GM18526 (cell line): ENCODE results near the gene MED19.
A peak's percentile ranks its signal among the peaks of the same experiment; 100 is the strongest.

Experiments used
- POLR2A ChIP-seq: IDR thresholded peaks from 3 replicates; pipeline ENCODE4 v1.6.1; 2011; ENCODE audit not compliant: insufficient read length; ENCODE audit errors: extremely low read depth

Gene MED19, protein sequence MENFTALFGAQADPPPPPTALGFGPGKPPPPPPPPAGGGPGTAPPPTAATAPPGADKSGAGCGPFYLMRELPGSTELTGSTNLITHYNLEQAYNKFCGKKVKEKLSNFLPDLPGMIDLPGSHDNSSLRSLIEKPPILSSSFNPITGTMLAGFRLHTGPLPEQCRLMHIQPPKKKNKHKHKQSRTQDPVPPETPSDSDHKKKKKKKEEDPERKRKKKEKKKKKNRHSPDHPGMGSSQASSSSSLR

DNA sequence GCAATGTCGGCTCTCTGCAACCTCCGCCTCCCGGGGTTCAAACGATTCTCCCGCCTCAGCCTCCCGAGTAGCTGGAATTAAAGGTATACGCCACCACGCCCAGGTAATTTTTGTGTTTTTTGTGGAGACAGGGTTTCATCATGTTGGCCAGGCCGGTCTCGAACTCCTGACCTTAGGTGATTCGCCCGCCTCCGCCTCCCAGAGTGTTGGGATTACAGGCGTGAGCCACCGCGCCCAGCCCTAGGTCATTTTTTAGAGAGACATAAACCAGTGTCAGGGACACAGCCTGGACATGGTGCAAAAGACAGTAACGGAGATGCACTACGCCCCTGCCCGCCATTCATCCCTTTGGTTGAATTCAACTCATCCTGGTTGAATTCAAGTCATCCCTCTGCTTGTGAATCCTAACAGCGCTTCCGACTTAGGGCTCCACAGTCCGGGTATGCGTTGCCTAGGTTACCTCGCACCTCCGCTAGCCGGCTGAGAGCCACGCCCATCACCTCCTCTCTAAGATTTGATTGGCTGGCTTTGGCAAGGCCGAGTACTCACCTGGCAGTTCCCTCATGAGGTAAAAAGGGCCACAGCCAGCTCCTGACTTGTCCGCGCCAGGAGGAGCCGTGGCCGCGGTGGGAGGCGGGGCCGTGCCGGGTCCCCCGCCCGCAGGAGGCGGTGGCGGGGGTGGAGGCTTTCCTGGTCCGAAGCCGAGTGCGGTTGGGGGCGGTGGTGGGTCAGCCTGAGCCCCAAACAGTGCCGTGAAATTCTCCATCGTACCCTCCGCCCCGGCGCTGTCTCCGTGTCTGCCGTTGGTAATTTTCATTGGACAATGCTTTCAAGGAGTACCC, at the start of gene MED19:
Gene MED19, minus strand, starts transcription at position 802 of the 842 bp plus-strand sequence. Its CDS starts 36 bp downstream, at position 766.
- peak; percentile 17 for TF ChIP-seq POLR2A

DNA sequence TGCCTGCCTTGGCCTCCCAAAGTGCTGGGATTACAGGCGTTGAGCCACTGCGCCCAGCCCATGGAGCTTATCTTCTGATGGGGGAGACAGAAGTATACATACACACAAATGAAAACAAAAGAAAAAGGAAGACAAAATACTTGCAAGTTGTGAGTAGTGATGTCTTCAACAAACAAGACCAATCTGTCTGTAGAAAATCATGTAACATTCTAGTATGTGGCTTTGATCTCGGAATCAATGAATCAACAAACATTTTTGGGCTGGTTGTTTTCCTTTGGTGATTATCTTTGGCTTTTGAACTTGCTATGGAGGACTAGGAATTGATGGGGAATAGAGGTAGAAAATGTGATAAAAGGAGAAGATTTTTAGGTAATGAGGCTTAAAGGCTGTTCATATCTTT, 46.2 kb upstream of the MED19 start:
- TF ChIP-seq POLR2A: no peak

DNA sequence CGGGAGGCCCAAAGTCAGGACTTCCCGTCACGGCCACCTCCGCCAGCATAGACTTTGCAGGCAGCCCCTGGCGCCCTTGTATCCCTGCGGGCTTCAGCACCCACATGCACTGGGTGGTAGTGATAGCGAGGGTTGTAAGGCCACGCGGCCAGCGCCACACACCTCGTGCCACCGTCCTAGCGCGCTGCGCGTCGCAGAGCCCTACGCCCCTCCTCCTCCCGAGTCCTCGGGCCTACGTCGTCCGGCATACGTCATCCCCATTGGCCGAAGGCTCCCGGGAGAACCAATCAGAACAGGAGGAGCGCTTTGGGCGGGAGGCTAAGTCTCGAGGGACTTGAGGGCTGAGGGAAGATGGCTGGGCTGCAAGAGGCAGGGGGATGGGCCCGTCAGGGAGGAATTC, 40.9 kb upstream of the MED19 start:
- TF ChIP-seq POLR2A: no peak

DNA sequence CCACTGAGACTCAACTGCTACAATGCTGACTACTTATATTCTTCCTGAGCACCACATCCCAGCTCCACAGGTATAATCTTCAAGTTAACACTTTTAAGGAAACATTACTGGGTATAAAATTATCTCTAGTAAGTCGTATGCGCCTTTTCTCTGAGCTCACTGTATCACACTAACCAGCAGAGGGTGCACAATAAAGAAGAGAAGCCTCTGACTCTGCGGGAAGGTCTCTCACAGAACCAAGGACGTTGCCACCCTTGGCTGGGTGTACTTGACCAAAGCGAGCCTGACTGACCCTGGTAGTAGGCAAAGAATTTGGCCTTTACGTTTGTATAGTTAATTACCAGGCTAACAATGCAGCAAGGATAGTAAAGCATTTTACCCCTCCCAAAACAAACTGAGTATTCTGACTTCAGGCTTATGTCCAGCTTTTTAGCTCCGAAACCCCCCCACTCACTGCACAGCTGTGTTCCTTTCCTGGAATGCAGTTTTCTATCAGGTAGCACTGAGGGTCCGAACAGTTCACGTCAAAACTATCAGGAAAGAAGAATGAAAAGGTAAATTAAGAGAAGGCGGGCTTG, 39.8 kb upstream of the MED19 start, which contains the start of gene BTBD18:
Gene BTBD18, minus strand, starts transcription at position 144 of the 578 bp plus-strand sequence. CDS start 631 bp downstream, outside the sequence.
- no peak for TF ChIP-seq POLR2A

DNA sequence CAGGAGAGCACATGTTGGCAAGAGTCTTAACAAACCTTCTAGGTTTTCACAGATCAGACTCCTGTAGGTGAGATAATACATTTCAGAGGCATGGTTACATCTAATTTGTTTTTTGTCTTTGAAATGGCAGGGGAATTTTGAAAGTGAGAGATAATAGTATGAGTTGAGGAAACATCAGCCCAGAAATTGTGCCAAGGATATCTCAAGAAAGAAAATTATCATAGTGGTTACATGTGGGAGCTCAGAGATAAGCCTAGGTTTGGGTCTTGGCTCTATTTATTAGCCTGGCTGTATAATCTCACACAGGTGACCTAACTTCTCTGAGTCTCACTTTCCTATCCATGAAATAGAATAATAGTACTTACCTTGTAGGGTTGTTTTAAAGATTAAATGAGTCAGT, 39.2 kb upstream of the MED19 start:
- no peak for TF ChIP-seq POLR2A

DNA sequence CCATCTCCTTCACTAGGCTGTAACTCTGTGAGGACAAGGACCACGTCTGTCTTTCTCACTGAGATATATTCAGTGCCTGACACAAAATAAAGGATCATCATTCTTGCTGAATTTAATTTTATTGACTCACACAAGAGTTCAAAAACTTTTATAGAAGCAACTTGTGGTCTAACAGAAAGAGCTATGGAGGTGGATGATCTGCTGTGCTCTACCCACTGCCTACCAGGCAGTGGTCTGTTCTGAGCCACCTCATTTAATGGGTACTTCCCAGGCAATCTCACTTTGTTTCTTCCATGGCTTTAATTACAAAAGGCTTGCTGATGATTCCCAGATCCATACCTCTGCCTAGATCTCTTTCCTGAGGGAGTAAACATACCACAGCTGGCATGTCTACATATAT, 34.9 kb upstream of the MED19 start:
- TF ChIP-seq POLR2A: no peak

DNA sequence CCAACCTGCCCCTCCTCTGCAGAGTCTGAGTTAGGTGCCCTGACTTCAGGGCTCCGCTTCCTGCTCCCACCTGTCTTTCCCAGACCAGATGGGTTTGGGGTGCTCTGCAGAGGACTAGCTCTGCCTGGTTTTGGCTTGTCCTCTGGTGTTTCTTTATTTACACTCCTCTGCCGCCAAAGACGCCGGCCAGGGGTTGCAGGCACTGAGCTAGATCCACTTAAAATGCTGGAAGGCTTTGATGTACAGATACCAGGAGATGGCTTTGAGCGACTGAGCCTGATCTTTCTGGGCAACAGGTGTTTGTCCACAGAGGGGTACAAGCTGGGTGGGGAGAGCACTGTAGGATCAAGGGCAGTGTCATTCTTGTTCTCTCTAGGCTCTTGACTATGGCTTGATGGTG, 33.2 kb upstream of the MED19 start:
- no peak for TF ChIP-seq POLR2A

DNA sequence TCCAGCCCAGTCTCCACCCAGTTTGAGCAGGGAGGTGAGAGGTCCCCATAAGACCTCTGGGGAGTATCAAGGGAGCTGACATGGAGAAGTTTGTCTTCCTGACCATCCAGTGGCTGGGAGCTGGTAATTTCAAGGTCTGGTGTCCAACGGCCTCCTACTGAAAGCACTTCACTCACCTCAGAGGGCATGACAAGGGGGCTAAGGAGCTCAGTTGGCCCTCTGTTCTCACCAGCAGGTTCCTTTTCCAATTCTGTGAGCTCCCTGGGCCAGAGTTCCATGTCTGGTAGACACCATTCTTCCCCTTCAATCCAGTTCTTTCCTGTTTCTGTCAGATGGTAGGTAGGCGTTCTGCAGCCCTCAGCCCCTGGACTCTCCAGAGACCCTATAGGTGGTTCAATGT, 32.3 kb upstream of the MED19 start:
- TF ChIP-seq POLR2A: peak; percentile 12

DNA sequence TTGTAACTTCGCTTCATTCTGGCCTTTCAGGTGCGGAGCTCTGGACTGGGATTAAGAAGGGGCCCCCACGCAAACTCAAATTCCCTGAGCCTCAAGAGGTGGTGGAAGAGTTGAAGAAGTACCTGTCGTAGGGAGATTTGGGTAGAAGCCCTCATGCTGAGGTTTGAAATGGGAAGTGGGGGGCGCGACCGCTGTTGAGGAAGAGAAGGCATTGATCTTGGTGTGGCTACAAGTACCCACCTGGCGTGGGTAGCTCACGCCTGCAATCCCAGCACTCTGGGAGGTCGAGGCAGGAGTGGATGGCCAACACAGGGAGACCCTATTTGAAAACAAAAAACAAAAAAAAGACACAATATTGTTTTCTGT, 30.1 kb upstream of the MED19 start:
- no peak for TF ChIP-seq POLR2A

DNA sequence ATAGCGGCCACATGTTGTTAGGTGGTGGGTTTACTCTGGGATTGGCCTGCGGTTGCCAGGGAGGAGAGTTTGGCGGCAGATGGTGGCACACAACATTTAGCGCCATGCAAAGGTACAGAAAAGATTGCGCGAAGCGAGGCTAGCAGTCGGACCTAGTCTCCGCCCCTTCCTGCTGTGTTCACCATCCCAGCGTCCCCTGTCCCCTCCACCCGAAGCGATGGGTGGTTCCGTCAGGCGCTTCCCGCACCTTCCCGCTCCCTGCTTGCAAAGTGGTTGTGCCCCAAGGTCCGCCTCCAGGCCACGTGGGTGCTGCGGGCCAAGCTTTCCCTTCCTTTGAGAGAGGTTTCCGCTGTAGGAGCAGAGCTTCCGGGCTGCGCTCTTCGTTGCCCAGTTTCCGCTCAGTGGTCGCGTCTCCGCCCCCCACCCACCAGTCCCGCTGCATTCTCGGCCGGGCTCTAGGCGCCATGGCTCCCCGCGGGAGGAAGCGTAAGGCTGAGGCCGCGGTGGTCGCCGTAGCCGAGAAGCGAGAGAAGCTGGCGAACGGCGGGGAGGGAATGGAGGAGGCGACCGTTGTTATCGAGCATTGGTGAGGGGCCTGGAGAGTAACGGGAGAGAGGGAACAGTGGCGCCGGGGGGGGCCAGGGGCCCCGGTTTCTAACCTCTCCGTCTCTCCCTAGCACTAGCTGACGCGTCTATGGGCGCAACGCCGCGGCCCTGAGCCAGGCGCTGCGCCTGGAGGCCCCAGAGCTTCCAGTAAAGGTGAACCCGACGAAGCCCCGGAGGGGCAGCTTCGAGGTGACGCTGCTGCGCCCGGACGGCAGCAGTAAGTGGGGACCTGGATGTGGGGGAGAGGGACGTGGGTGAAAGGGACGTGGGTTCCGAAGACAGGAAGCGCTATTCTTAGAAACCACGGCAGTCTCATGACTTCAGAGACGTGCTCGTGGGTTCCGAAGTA, 29.4 kb upstream of the MED19 start, which contains the start of gene SELENOH:
Gene SELENOH, plus strand, starts transcription at position 360 of the 955 bp plus-strand sequence. Its CDS starts 105 bp downstream, at position 465.
- TF ChIP-seq POLR2A: peak; percentile 88

DNA sequence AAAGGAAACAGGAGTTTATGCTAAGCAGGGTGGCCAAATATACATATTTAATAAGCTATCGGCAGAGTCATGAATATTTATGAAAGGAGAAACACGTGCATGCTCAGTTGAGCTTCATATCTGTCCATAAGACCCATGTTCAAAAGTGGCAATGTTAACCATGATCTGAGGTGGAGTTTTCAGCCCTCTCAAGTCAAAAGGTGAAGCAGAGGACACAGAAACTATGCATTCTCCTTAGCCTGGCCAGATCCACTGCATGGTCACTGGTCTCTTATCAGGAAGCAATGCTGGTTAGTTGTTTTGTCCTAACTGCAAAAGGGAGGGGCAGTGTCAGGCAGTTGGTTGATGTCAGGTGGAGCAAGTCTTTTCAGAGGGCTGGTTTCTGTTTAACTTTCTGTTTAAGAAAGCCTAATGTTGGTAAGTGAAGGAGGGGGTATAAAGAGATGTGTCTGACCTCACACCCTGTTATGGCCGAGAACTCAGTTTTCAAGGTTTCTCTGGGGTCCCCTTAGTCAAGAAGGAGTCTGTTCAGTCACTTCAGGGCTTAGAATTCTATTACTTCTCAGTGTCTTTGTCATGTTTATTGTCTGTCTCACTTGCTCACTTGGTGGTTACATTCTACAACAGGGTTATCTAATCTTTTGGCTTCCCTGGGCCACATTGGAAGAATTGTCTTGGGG, 23.7 kb upstream of the MED19 start:
- TF ChIP-seq POLR2A: no peak

DNA sequence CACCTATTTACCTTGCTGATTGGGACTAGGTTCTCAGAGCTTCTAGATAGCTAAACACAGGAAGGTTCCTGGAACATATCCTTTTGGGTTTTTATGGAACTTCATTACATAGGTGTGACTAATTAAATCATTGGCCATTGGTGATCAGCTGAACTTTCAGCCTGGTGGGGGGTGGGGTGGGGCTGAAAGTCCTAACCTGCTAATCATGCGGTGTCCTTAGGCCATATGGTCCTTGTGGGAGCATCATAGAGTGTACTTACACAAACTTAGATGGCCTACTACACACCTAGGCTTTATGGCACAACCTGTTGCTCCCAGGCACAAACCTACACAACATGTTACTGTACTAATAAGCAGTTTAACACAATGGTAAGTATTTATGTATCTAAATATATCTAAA, 20.6 kb upstream of the MED19 start:
- no peak for TF ChIP-seq POLR2A

DNA sequence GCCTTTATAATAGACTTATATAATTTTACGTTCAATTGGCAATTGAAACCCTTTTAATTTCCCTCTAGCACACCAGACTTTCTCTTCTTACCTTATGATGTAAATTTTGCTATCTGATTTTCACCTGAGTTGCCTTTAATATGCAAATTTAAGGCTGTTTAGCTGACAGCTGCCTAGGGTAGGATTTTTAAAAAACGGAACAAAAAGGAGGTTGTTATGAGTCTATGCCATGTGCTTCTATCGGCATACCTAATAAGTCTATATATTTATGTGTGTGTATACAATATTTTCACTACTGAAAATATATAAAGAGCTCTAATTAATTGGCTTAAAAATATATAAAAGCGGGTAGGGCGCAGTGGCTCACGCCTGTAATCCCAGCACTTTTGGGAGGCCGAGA, 17.5 kb upstream of the MED19 start:
- no peak for TF ChIP-seq POLR2A

DNA sequence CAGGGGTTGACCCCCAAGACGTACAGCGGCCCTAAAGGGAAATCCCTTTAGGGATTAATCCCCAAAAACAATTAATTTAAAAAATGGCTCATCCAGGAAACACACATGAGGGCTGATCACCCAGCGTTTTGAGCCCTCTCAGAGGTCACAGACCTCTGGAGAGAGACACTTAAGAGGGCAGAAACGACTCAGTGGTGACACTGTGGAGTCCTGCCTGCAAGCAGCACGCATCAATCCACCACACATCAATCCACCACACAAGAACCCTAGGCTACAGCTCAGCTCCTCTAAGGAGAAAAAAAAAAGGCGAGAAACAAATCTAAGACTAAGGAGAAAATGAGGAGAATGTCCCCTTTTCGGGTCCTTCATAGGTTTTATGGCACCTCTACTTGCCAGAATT, 16.8 kb upstream of the MED19 start:
- TF ChIP-seq POLR2A: no peak
